Measurements from ENCODE around the gene TEX22.

Gene TEX22

GRCh38 chr14:105365101-105365500 is 33.2 kb upstream of the TEX22 start:
- no peak for DNase-seq (ENCODE audit: extremely low spot score)
- ChIA-PET CTCF (interaction anchor here (0.6 kb wide), 1 partner anchor 133 kb away, joined by 3 read pairs; no protein-coding TSS in a partner anchor), POLR2A (no interaction called here)
- TF ChIP-seq L3MBTL2 (conservative IDR thresholded peaks at IDR 0.05) (no peak), FOXM1 (IDR thresholded peaks at IDR 0.05; ENCODE audit: borderline replicate concordance) (no peak), SP1 (IDR thresholded peaks at IDR 0.05) (no peak), SUZ12 (IDR thresholded peaks at IDR 0.05) (no peak), HDGF (IDR thresholded peaks at IDR 0.05; ENCODE audit: borderline replicate concordance) (no peak), FOXA1 (IDR thresholded peaks at IDR 0.05) (no peak), ZNF384 (IDR thresholded peaks at IDR 0.05) (no peak), BHLHE40 (IDR thresholded peaks at IDR 0.05; ENCODE audit: borderline replicate concordance) (no peak), LEF1 (IDR thresholded peaks at IDR 0.05; ENCODE audit: borderline replicate concordance) (no peak), CTBP1 (IDR thresholded peaks at IDR 0.05; ENCODE audit: borderline replicate concordance) (no peak), ELF4 (IDR thresholded peaks at IDR 0.05) (no peak), TARDBP (IDR thresholded peaks at IDR 0.05) (no peak), FOXK2 (IDR thresholded peaks at IDR 0.05) (no peak)
- TF ChIP-seq, protein P1, sequence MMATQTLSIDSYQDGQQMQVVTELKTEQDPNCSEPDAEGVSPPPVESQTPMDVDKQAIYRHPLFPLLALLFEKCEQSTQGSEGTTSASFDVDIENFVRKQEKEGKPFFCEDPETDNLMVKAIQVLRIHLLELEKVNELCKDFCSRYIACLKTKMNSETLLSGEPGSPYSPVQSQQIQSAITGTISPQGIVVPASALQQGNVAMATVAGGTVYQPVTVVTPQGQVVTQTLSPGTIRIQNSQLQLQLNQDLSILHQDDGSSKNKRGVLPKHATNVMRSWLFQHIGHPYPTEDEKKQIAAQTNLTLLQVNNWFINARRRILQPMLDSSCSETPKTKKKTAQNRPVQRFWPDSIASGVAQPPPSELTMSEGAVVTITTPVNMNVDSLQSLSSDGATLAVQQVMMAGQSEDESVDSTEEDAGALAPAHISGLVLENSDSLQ (IDR thresholded peaks at IDR 0.05): no peak

GRCh38 chr14:105365681-105366080 is 32.7 kb upstream of the TEX22 start:
- TF ChIP-seq SP1 (IDR thresholded peaks at IDR 0.05) (no peak), ARNT (IDR thresholded peaks at IDR 0.05) (no peak), TARDBP (IDR thresholded peaks at IDR 0.05) (no peak), FOXK2 (IDR thresholded peaks at IDR 0.05) (no peak)
- ChIA-PET CTCF (no interaction called here), POLR2A (no interaction called here)
- no peak for DNase-seq (ENCODE audit: extremely low spot score)

DNA sequence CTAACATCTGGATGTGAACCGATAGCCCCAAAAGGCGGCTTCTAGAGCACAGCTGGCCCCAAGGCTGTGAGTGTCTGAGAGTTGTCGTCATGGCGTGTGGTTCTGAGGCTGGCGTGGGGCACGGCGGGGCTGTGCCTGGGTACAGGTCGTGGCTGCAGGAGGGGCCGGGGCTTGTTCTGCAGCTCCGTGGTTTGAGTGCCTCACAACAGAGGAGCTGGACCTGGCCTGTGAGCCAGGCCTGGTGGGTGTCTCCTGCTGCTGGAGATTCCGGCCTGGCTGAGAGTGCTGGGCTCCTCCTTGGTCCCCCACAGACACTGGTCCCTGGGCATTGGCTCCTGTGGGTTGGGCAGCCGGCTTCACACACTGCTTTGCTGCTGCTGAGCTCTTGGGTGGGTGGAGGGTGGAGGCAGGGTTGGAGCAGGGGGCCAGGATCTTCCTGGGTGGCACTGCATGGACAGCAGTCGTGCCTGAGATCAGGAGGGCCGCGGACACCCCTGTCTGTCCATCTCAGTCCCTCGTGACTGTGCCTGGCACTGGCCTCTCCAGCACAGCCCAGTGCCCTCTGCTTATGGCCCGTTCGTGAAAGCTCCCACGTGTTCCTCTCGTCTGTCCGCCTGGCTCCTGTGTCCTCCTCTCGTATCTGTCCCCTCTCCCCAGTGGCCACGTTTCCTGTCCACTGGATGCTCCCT is 31.8 kb upstream of the TEX22 start:
- CTCF ChIA-PET: interaction anchor here (1.1 kb wide), 1 partner anchor 123 kb away, joined by 4 read pairs; no protein-coding TSS in a partner anchor

GRCh38 chr14:105367116-105368031 is 31.0 kb upstream of the TEX22 start:
- DNase-seq (ENCODE audit: extremely low spot score): no peak
- ChIA-PET CTCF (interaction anchor here (1.1 kb wide), 1 partner anchor 123 kb away, joined by 4 read pairs; no protein-coding TSS in a partner anchor), POLR2A (no interaction called here)
- TF ChIP-seq SUZ12 (IDR thresholded peaks at IDR 0.05) (no peak), FOXA1 (IDR thresholded peaks at IDR 0.05) (no peak), BHLHE40 (IDR thresholded peaks at IDR 0.05; ENCODE audit: borderline replicate concordance) (no peak), NFRKB (IDR thresholded peaks at IDR 0.05) (no peak), FOXM1 (IDR thresholded peaks at IDR 0.05; ENCODE audit: borderline replicate concordance) (no peak), SP1 (IDR thresholded peaks at IDR 0.05) (no peak), TARDBP (IDR thresholded peaks at IDR 0.05) (no peak), HDGF (IDR thresholded peaks at IDR 0.05; ENCODE audit: borderline replicate concordance) (no peak), CTBP1 (IDR thresholded peaks at IDR 0.05; ENCODE audit: borderline replicate concordance) (no peak), ARNT (IDR thresholded peaks at IDR 0.05) (no peak), LEF1 (IDR thresholded peaks at IDR 0.05; ENCODE audit: borderline replicate concordance) (no peak), L3MBTL2 (conservative IDR thresholded peaks at IDR 0.05) (no peak), ZNF384 (IDR thresholded peaks at IDR 0.05) (no peak), ELF4 (IDR thresholded peaks at IDR 0.05) (no peak), FOXK2 (IDR thresholded peaks at IDR 0.05) (no peak)
- TF ChIP-seq, protein P1 (IDR thresholded peaks at IDR 0.05): no peak

More for the DNA sequence above, 31.8 kb upstream of the TEX22 start:
- POLR2A ChIA-PET: no interaction called here
- DNase-seq (ENCODE audit: extremely low spot score): no peak
- TF ChIP-seq FOXA1 (IDR thresholded peaks at IDR 0.05) (no peak), NFRKB (IDR thresholded peaks at IDR 0.05) (no peak), HDGF (IDR thresholded peaks at IDR 0.05; ENCODE audit: borderline replicate concordance) (no peak), ELF4 (IDR thresholded peaks at IDR 0.05) (no peak), CTBP1 (IDR thresholded peaks at IDR 0.05; ENCODE audit: borderline replicate concordance) (no peak), SP1 (IDR thresholded peaks at IDR 0.05) (no peak), ARNT (IDR thresholded peaks at IDR 0.05) (no peak), FOXK2 (IDR thresholded peaks at IDR 0.05) (no peak)

- DNase-seq (ENCODE audit: extremely low spot score): no peak
- TF ChIP-seq L3MBTL2 (conservative IDR thresholded peaks at IDR 0.05): no peak
- TF ChIP-seq, protein P1 (IDR thresholded peaks at IDR 0.05): no peak
- no peak for TF ChIP-seq ARNT (IDR thresholded peaks at IDR 0.05)
- no peak for TF ChIP-seq FOXA1 (IDR thresholded peaks at IDR 0.05)
- TF ChIP-seq ZNF384 (IDR thresholded peaks at IDR 0.05): no peak
- TF ChIP-seq ELF4 (IDR thresholded peaks at IDR 0.05): no peak
- no peak for TF ChIP-seq LEF1 (IDR thresholded peaks at IDR 0.05; ENCODE audit: borderline replicate concordance)
- TF ChIP-seq HDGF (IDR thresholded peaks at IDR 0.05; ENCODE audit: borderline replicate concordance): no peak
- TF ChIP-seq FOXM1 (IDR thresholded peaks at IDR 0.05; ENCODE audit: borderline replicate concordance): no peak
- TF ChIP-seq SP1 (IDR thresholded peaks at IDR 0.05): no peak
- TF ChIP-seq SUZ12 (IDR thresholded peaks at IDR 0.05): no peak
- TF ChIP-seq CTBP1 (IDR thresholded peaks at IDR 0.05; ENCODE audit: borderline replicate concordance): no peak
- ChIA-PET CTCF (no interaction called here), POLR2A (no interaction called here)
Observed at GRCh38 chr14:105368032-105368417, 30.3 kb upstream of the TEX22 start.
